OCI-LY3 (cell line): ENCODE results near the gene PIK3AP1.

Experiments
- H2AFZ ChIP-seq: fragments of 200-600, 300-600 bp; shearing (Covaris generic); 2 replicates; pipeline ENCODE4 v1.6.0; 2014; ENCODE audit warnings: antibody characterized with exemption, low read depth, low read length
- H3K27ac ChIP-seq: fragments of 200-600, 300-600 bp; sonication (generic); 2 replicates; pipeline ENCODE4 v1.5.1; 2014; ENCODE audit warnings: mild to moderate bottlenecking, low read length, moderate library complexity, mixed read lengths
- H3K27me3 ChIP-seq: fragments of 200-600, 300-600 bp; sonication (generic); 2 replicates; pipeline ENCODE4 v1.6.1; 2014; ENCODE audit warnings: low read depth, low read length, mixed read lengths
- H3K36me3 ChIP-seq: fragments of 200-600, 300-600 bp; sonication (generic); replicated peaks from 2 replicates; pipeline ENCODE3; 2014; ENCODE audit warnings: low read depth, low read length, mixed read lengths
- H3K4me1 ChIP-seq: fragments of 300-600, 200-600 bp; sonication (generic); 2 replicates; pipeline ENCODE4 v1.6.1; 2014; ENCODE audit warnings: low read length, mixed read lengths
- H3K4me2 ChIP-seq: fragments of 200-600, 300-600 bp; sonication (generic); 2 replicates; pipeline ENCODE4 v1.6.1; 2014; ENCODE audit warnings: low read length, mixed read lengths
- H3K4me3 ChIP-seq: fragments of 300-600, 200-600 bp; sonication (generic); 2 replicates; pipeline ENCODE4 v1.5.1; 2014; ENCODE audit warnings: antibody characterized with exemption, mild to moderate bottlenecking, low read length, moderate library complexity
- H3K79me2 ChIP-seq: fragments of 300-600, 200-600 bp; shearing (Covaris generic); 2 replicates; pipeline ENCODE4 v1.6.1; 2014; ENCODE audit warnings: mild to moderate bottlenecking, low read length, mixed read lengths
- H3K9ac ChIP-seq: fragments of 300-600, 200-600 bp; shearing (Covaris generic); 2 replicates; pipeline ENCODE4 v1.6.0; 2014; ENCODE audit warnings: mild to moderate bottlenecking, low read length, moderate library complexity
- H3K9me3 ChIP-seq: fragments of 200-600, 300-600 bp; shearing (Covaris generic); 2 replicates; pipeline ENCODE4 v1.6.1; 2014; ENCODE audit warnings: low read length, mixed read lengths; ENCODE audit not compliant: insufficient read depth
- H4K20me1 ChIP-seq: fragments of 200-600, 300-600 bp; sonication (generic); 2 replicates; pipeline ENCODE4 v1.6.1; 2016; ENCODE audit warnings: low read length, mixed read lengths; ENCODE audit not compliant: insufficient read depth
- CTCF ChIP-seq: fragments of 200-600, 300-600 bp; sonication (generic); IDR thresholded peaks from 2 replicates; pipeline ENCODE4 v1.5.1; 2014; ENCODE audit warnings: antibody characterized with exemption, low read length, low read depth
- EZH2phosphoT487 ChIP-seq: fragments of 200-600 bp; shearing (Covaris generic); IDR thresholded peaks from 2 replicates; pipeline ENCODE4 v1.6.1; 2018; ENCODE audit warnings: antibody characterized with exemption, mixed run types, low read depth

PIK3AP1 gene

GRCh38 chr10:96619120-96619519 lies 101.2 kb downstream of the PIK3AP1 start:
- Histone ChIP-seq H3K9me3 (no peaks in the 10 kb centered on the region), H3K9ac (no peak overlapping the region), H3K27ac (no peak overlapping the region), H3K79me2 (no peaks in the 10 kb centered on the region), H3K4me2 (no peak overlapping the region), H3K36me3 (peaks cover 20% of the 10 kb centered on the region), H4K20me1 (no peaks in the 10 kb centered on the region), H3K4me3 (no peak overlapping the region), H2AFZ (no peak overlapping the region), H3K27me3 (no peaks in the 10 kb centered on the region), H3K4me1 (no peaks in the 10 kb centered on the region)
- no peak for TF ChIP-seq EZH2phosphoT487

GRCh38 chr10:96618653-96619052 lies 101.7 kb downstream of the PIK3AP1 start:
- Histone ChIP-seq H2AFZ (no peak overlapping the region), H3K9me3 (no peaks in the 10 kb centered on the region), H4K20me1 (no peaks in the 10 kb centered on the region), H3K9ac (no peak overlapping the region), H3K36me3 (peaks cover 20% of the 10 kb centered on the region), H3K27ac (no peak overlapping the region), H3K4me2 (no peak overlapping the region), H3K79me2 (no peaks in the 10 kb centered on the region), H3K4me1 (no peaks in the 10 kb centered on the region), H3K4me3 (no peak overlapping the region), H3K27me3 (no peaks in the 10 kb centered on the region)
- TF ChIP-seq CTCF (no peak), EZH2phosphoT487 (no peak)

- H3K9ac ChIP-seq, result no peak overlapping the region
- H3K27ac ChIP-seq, result no peak overlapping the region
- no peak overlapping the region for H3K4me3 ChIP-seq
- H3K36me3 ChIP-seq, result peaks cover 20% of the 10 kb centered on the region
- H3K27me3 ChIP-seq, result no peaks in the 10 kb centered on the region
- TF ChIP-seq EZH2phosphoT487 (no peak), CTCF (no peak)
- no peak overlapping the region for H3K4me2 ChIP-seq
- no peaks in the 10 kb centered on the region for H3K79me2 ChIP-seq
- no peaks in the 10 kb centered on the region for H3K4me1 ChIP-seq
- no peak overlapping the region for H2AFZ ChIP-seq
- no peaks in the 10 kb centered on the region for H3K9me3 ChIP-seq
- no peaks in the 10 kb centered on the region for H4K20me1 ChIP-seq
Measured at GRCh38 chr10:96616961-96617360, 103.4 kb downstream of the PIK3AP1 start.

GRCh38 chr10:96614515-96614914 lies 105.8 kb downstream of the PIK3AP1 start:
- H3K79me2 ChIP-seq, result no peaks in the 10 kb centered on the region
- no peaks in the 10 kb centered on the region for H4K20me1 ChIP-seq
- H3K9me3 ChIP-seq, result no peaks in the 10 kb centered on the region
- H3K9ac ChIP-seq, result no peak overlapping the region
- no peak overlapping the region for H3K4me3 ChIP-seq
- H3K27ac ChIP-seq, result no peak overlapping the region
- no peak overlapping the region for H3K4me2 ChIP-seq
- H3K27me3 ChIP-seq, result no peaks in the 10 kb centered on the region
- H3K4me1 ChIP-seq, result no peaks in the 10 kb centered on the region
- peaks cover 14% of the 10 kb centered on the region for H3K36me3 ChIP-seq
- no peak overlapping the region for H2AFZ ChIP-seq
- TF ChIP-seq CTCF, result no peak
- no peak for TF ChIP-seq EZH2phosphoT487

- H3K4me3 ChIP-seq, result no peak overlapping the region
- no peak overlapping the region for H2AFZ ChIP-seq
- H3K27me3 ChIP-seq, result no peaks in the 10 kb centered on the region
- H4K20me1 ChIP-seq, result no peaks in the 10 kb centered on the region
- H3K4me2 ChIP-seq, result no peak overlapping the region
- H3K27ac ChIP-seq, result no peak overlapping the region
- no peak overlapping the region for H3K9ac ChIP-seq
- peaks cover 14% of the 10 kb centered on the region for H3K36me3 ChIP-seq
- TF ChIP-seq CTCF (no peak), EZH2phosphoT487 (no peak)
- H3K79me2 ChIP-seq, result no peaks in the 10 kb centered on the region
- H3K4me1 ChIP-seq, result no peaks in the 10 kb centered on the region
- no peaks in the 10 kb centered on the region for H3K9me3 ChIP-seq
Measured at GRCh38 chr10:96613576-96613975, 106.7 kb downstream of the PIK3AP1 start.
